Muscle of back (tissue), 11 donors: ENCODE data around the gene SLC5A5. TPM values are rescaled to one million over a fixed set of nuclear protein-coding genes. Genes with fewer than 3 reads are reported as not detected.
"Not testable (repeated sequence)": the region's sequence is repeated elsewhere in the genome, so short reads cannot be mapped to it uniquely, and the experiment has no call there.

Experiments used
- DNase-seq, 3 donors: peaks; one replicate each; pipeline versions ENCODE4 v3.0.0 to v3.0.0-alpha.2; 2013
- polyA plus RNA-seq, 10 donors: library from polyadenylated mRNA; unstranded; fragments of 120-200 nt; gene quantifications; one replicate each; pipeline ENCODE4 v1.2.1, GENCODE V29; 2013; ENCODE audit not compliant: insufficient read length in 10 of 10

The SLC5A5 gene
- polyA plus RNA-seq, 10 donors, result 0.06 to 0.11 (median 0.10) TPM; not detected in 6

DNA sequence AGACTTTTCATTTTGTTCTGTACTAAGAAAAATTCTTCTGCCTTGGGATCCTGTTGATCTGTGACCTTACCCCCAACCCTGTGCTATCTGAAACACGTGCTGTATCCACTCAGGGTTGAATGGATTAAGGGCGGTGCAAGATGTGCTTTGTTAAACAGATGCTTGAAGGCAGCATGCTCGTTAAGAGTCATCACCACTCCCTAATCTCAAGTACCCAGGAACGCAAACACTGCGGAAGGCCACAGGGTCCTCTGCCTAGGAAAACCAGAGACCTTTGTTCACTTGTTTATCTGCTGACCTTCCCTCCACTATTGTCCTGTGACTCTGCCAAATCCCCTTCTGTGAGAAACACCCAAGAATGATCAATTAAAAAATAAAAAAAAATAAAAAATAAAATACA, 47.4 kb downstream of the SLC5A5 start:
- DNase-seq, result not testable (repeated sequence)

DNA sequence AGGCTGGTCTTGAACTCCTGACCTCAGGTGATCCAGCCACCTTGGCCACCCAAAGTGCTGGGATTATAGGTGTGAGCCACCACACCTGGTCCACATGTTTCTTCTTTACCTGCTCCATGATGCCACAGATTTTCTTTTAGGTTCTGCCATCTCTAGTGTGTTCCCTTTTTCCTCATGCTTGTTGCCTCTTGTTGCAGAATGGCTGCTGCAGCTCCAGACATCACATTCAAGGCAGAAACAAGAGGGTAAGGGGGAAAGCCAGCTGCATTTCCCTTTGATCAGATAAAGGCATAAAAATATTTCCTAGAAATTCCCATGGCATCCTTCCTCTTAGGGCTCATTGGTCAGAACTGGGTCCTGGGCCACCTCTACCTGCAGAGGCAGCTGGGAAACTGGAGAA, 48.8 kb downstream of the SLC5A5 start:
- DNase-seq, result no peak

DNA sequence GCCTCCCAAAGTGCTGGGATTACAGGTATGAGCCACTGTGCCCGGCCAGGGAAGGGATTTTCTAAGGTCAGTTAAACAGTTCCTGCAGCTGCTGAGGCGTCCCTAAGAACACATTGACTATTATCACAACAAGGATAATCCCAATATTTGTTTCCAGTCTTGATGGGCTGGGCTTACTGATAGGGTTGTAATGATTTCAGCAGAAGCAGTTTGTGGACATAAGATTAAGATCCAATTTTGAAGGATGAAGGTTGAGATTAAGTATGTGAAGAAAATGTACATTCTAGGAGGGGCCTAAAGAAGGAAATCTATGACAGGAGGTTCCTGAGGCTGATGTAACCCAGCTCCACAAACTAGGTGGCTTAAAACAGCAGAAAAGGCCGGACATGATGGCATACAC, 50.4 kb downstream of the SLC5A5 start:
- DNase-seq, result no peak

DNA sequence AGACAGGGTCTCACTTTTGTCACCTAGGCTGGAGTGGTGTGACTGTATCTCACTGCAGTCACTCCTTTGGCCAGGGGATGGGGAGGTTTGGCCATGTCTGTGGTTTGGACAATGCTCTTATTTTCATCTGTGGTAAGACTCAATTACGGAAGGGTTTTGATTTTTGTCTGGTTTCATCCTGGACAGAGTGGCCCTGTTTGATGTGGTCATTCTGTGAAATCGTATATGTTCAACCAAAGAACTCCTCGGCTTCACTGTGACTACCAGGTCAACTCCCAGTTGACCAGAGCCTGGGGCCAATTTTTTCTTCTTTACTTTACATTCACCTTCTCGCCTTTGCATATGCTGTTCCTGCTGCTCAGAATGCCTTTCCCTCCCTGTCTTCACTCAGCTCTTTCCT, 54.3 kb downstream of the SLC5A5 start:
- no peak for DNase-seq

DNA sequence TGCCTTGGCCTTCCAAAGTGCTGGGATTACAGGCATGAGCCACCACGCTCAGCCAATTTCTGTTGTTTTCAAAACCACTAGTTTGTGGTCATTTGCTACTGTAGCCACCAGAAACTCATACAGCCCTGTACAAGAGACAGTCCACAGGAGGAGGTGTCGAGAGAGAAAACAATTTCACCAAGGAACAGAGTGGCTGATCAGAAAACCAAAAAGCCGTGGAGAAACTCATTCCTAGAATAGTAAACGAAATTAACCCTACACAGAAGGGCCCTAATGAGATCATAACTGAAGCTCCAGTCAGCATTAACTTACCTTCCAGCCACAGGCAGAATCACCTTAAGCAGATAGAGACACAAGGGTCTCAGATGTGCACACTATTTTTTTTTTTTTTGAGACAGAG, 57.3 kb downstream of the SLC5A5 start:
- DNase-seq, result no peak

- peak in 1 of 3 donors; percentile 28 for DNase-seq
Observed at GRCh38 chr19:17931532-17932191, 59.9 kb downstream of the SLC5A5 start.

- DNase-seq, result peak; percentile 93 to 97 (median 94)
Observed at GRCh38 chr19:17932485-17933338, 61.0 kb downstream of the SLC5A5 start, which contains the start of gene CCDC124. Gene CCDC124 (plus strand): TSS chr19:17933015. CDS start chr19:17936421, 3,406 bp downstream.

DNA sequence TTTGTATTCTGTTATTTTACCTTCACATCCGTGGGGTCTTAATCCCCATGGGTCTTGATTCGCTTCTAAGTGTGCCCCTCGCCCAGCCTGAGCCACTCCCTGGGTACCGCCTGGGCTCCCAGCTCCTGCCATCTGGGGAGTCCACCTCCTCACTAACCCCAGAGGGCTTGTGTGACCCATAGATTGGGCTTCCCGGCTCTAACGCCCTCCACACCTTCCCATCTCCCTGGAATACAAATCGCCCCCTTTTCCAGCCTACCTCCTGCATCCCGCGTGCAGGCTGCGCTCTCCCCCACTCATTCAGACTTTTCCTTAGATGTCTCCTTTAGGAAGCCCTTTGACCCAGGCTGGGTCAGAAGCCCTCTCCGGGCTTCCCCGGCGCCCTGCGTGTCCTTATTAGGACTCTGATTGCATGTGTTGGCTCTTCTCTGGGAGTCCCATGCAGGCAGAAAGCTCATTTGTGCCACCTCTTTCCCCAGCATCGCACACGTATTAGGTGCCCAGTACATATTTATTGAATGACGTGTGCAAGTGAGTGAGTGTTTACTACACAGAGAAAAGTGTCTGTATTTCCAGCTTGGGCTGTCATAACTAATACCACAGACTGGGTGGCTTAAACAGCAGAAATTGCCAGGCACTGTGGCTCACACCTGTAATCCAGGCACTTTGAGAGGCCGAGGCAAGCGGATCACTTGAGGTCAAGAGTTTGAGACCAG, 61.8 kb downstream of the SLC5A5 start:
- no peak for DNase-seq

GRCh38 chr19:17936379-17936778, 64.6 kb downstream of the SLC5A5 start:
- no peak for DNase-seq

GRCh38 chr19:17937371-17937900, 65.7 kb downstream of the SLC5A5 start:
- DNase-seq, result no peak

DNA sequence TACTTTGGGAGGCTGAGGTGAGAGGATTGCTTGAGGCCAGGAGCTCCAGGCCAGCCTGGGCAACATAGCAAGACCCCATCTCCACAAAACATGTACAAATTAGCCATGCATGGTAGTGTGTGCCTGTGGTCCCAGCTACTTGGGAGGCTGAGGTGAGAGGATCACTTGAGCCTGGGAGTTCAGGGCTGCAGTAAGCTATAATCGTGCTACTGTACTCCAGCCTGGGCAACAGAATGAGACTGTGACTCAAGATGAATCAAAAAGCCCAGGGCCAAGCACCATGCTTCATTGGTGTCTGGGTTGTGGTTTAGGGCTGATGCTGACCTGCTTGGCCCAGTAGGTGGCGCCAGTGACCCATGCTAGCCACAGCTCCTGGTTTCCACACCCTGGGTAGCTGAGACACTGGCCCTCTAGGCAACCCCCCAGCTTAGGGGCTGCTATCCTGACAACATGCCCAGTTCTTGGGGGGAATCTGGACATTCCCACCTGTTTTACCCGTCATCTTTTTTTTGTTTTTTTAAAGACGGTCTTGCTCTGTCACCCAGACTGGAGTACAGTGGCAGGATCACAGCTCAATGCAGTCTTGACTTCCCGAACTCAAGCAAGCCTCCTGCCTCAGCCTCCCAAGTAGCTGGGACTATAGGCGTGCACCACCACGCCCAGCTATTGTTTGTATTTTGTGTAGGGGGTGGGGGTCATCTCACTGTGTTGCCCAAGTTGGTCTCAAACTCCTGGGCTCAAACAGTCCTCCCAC, 66.5 kb downstream of the SLC5A5 start:
- DNase-seq, result peak; percentile 66 to 83 (median 73)

- no peak for DNase-seq
Observed at GRCh38 chr19:17942181-17942580, 70.4 kb downstream of the SLC5A5 start.

DNA sequence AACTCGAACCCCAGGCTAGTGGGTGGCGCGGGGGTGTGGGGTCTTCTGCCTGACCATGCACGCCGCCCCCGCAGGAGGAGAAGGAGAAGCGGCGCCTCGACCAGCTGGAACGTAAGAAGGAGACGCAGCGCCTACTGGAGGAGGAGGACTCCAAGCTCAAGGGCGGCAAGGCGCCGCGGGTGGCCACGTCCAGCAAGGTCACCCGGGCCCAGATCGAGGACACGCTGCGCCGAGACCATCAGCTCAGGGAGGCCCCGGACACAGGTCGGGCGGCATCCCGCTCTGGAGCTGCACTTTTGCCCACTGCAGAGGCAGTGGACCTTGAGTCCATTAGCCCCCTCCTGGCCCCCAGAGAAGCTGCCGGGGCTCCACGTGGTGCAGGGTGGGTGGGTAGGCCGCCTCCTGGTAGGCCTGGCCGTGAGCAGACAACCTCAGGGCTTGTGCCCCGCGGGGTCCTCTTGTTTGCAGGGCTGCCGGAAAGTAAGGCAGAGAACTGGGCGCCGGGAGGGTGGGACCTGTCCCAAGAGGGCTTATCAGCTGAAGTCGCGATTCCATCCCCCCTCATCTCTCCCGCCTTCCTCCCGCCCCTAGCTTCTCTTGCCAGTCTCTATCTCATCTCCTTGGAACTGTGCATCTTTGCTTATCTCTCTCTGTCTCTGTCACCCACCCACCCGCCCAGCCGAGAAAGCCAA, 71.0 kb downstream of the SLC5A5 start:
- no peak for DNase-seq

DNA sequence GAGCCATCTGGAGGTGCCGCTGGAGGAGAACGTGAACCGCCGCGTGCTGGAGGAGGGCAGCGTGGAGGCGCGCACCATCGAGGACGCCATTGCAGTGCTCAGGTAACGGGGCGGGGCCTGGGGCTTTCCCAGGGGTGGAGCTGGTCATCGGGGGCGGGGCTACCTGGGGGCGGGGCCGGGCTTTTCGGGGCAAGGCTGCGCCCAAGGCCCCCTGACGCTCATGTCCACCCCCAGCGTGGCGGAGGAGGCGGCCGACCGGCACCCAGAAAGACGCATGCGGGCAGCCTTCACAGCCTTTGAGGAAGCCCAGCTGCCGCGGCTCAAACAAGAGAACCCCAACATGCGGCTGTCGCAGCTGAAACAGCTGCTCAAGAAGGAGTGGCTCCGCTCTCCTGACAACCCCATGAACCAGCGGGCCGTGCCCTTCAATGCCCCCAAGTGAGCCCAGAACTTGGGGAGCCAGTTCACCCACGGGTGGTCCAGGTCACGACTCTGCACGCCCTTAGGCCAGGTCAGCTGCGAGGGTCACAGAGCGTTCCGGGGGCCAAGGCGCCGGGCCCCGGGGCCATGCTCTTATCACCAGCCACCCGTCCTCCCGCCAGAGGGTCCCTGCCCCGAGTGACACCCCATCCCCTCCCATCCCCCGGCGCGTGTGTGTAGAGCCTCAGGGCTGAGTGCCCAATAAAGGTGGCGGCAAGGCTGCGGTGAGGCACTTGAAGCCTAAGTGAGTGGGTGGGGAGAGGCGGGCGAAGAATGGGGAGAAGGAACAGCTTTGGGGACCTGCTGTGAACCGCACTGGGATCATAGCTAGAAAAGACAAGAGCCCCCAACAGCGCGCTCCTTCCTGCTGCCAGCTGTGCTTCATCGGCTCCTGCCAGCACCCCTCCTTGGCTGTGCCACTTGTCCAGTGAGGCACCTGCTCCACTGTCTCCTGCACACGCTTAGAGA, 71.8 kb downstream of the SLC5A5 start:
- DNase-seq, result no peak

GRCh38 chr19:17944301-17944700, 72.6 kb downstream of the SLC5A5 start:
- no peak for DNase-seq
